GM18508 (cell line): ENCODE measurements around the gene CTTNBP2.

Experiments used
- ATAC-seq: cut with Tn5 transposase; IDR thresholded peaks from one replicate; pipeline ENCODE4 v1.9.1; 2021; ENCODE audit warnings: moderate number of reproducible peaks; ENCODE audit not compliant: insufficient read depth, unreplicated experiment

The CTTNBP2 gene

GRCh38 chr7:117873310-117874190, at the start of gene CTTNBP2:
CTTNBP2 (minus strand) TSS chr7:117873441; CDS start chr7:117873415, 26 bp downstream.
- ATAC-seq = no peak

- no peak for ATAC-seq
Observed at GRCh38 chr7:117916309-117916708, 43.1 kb upstream of the CTTNBP2 start.

GRCh38 chr7:117912421-117912820, 39.2 kb upstream of the CTTNBP2 start:
- ATAC-seq = no peak

- no peak for ATAC-seq
Observed at GRCh38 chr7:117908031-117908795, 35.0 kb upstream of the CTTNBP2 start.

GRCh38 chr7:117907049-117907640, 33.9 kb upstream of the CTTNBP2 start:
- no peak for ATAC-seq

- no peak for ATAC-seq
Observed at GRCh38 chr7:117902314-117902889, 29.2 kb upstream of the CTTNBP2 start.

GRCh38 chr7:117901089-117901797, 28.0 kb upstream of the CTTNBP2 start:
- no peak for ATAC-seq

- no peak for ATAC-seq
Observed at GRCh38 chr7:117896339-117896738, 23.1 kb upstream of the CTTNBP2 start.

GRCh38 chr7:117895276-117895675, 22.0 kb upstream of the CTTNBP2 start:
- no peak for ATAC-seq

- no peak for ATAC-seq
Observed at GRCh38 chr7:117894037-117894436, 20.8 kb upstream of the CTTNBP2 start.

GRCh38 chr7:117892821-117893220, 19.6 kb upstream of the CTTNBP2 start:
- no peak for ATAC-seq

- ATAC-seq = no peak
Observed at GRCh38 chr7:117889611-117890010, 16.4 kb upstream of the CTTNBP2 start.

- ATAC-seq = no peak
Observed at GRCh38 chr7:117888627-117889026, 15.4 kb upstream of the CTTNBP2 start.

GRCh38 chr7:117882594-117882993, 9.4 kb upstream of the CTTNBP2 start:
- ATAC-seq = no peak

GRCh38 chr7:117876761-117877160, 3.5 kb upstream of the CTTNBP2 start:
- no peak for ATAC-seq

- no peak for ATAC-seq
Observed at GRCh38 chr7:117875566-117875965, 2.3 kb upstream of the CTTNBP2 start.

GRCh38 chr7:117874191-117874700, 1.0 kb upstream of the CTTNBP2 start:
- no peak for ATAC-seq

GRCh38 chr7:117872561-117873309, 506 bp downstream of the CTTNBP2 start:
- no peak for ATAC-seq
